GM10248 (cell line): Measurements from ENCODE around the gene VNN1.
"Not testable (repeated sequence)": the region's sequence is repeated elsewhere in the genome, so short reads cannot be mapped to it uniquely, and the experiment has no call there.

ENCODE experiments used
- CTCF ChIA-PET: fragments of 300-600 bp; sonication (Branson Sonifier 250); formaldehyde crosslinking; extraction: SDS; loops from one replicate; lab custom pipeline; 2021; ENCODE audit warnings: antibody characterized with exemption; lab: Yijun Ruan, JAX
- POLR2A ChIA-PET: fragments of 350-650 bp; sonication (Branson Sonifier 250); formaldehyde crosslinking; extraction: SDS; loops from one replicate; lab custom pipeline; 2020; ENCODE audit warnings: antibody characterized with exemption; lab: Yijun Ruan, JAX
- DNase-seq: peaks from one replicate; pipeline ENCODE4 v3.0.0; 2012; ENCODE audit errors: extremely low spot score
- CTCF ChIP-seq: IDR thresholded peaks from 2 replicates; pipeline ENCODE4 v1.5.1; 2012; ENCODE audit warnings: mild to moderate bottlenecking, low read depth; ENCODE audit errors: extremely low read depth, missing control alignments, control extremely low read depth

The VNN1 gene

GRCh38 chr6:132715881-132716637 is 2.2 kb upstream of the VNN1 start:
- DNase-seq = no peak
- ChIA-PET CTCF (interaction anchor here (1.1 to 1.2 kb wide), 2 partner anchors 9 to 25 kb away, joined by 3 read pairs; no protein-coding TSS in a partner anchor), POLR2A (interaction anchor here (0.6 kb wide), 1 partner anchor 180 kb away, joined by 3 read pairs; no protein-coding TSS in a partner anchor)
- TF ChIP-seq CTCF = no peak

- CTCF ChIA-PET = interaction anchor here (1.1 to 1.2 kb wide), 3 partner anchors 9 to 24 kb away, joined by 3 to 4 read pairs (median 3); no protein-coding TSS in a partner anchor
- no peak for DNase-seq
- POLR2A ChIA-PET = no interaction called here
Observed at GRCh38 chr6:132715204-132715603, 1.3 kb upstream of the VNN1 start.

GRCh38 chr6:132714160-132714559 is 305 bp upstream of the VNN1 start:
- ChIA-PET POLR2A (no interaction called here), CTCF (no interaction called here)
- TF ChIP-seq CTCF = no peak
- DNase-seq = no peak

More at GRCh38 chr6:132715204-132715603, 1.3 kb upstream of the VNN1 start:
- TF ChIP-seq CTCF = no peak

GRCh38 chr6:132712366-132712765 is 1.5 kb downstream of the VNN1 start:
- ChIA-PET CTCF (interaction anchor here (2.6 kb wide), 1 partner anchor 10 kb away, joined by 10 read pairs; no protein-coding TSS in a partner anchor), POLR2A (no interaction called here)
- no peak for TF ChIP-seq CTCF
- DNase-seq = no peak

- POLR2A ChIA-PET = no interaction called here
- CTCF ChIA-PET = no interaction called here
- DNase-seq = no peak
- no peak for TF ChIP-seq CTCF
Observed at GRCh38 chr6:132708771-132709170, 5.1 kb downstream of the VNN1 start.

GRCh38 chr6:132708002-132708401 is 5.9 kb downstream of the VNN1 start:
- TF ChIP-seq CTCF = no peak
- DNase-seq = no peak
- ChIA-PET CTCF (no interaction called here), POLR2A (no interaction called here)

- POLR2A ChIA-PET = not testable (repeated sequence)
Observed at GRCh38 chr6:132706756-132707155, 7.1 kb downstream of the VNN1 start.

More at GRCh38 chr6:132706756-132707155, 7.1 kb downstream of the VNN1 start:
- DNase-seq, CTCF ChIA-PET: not testable (repeated sequence)
